GM12892 (cell line): ENCODE data around the gene LAMA2.

Source experiments
- POLR2A ChIP-seq: IDR thresholded peaks from 2 replicates; pipeline ENCODE4 v1.6.1; 2011; ENCODE audit warnings: low read depth, low read length, control low read depth
- POLR2AphosphoS5 ChIP-seq: IDR thresholded peaks from 2 replicates; pipeline ENCODE4 v1.6.1; 2011; ENCODE audit warnings: low read depth, low read length, control low read depth
- TAF1 ChIP-seq: IDR thresholded peaks from 2 replicates; pipeline ENCODE4 v1.6.1; 2011; ENCODE audit warnings: low read depth, mild to moderate bottlenecking, control low read depth, low read length, borderline replicate concordance

- TF ChIP-seq POLR2A, result no peak
- TF ChIP-seq POLR2AphosphoS5, result no peak
- no peak for TF ChIP-seq TAF1
These were observed 502.2 kb downstream of the LAMA2 start for GRCh38 chr6:129385117-129385516.
